T-helper 22 cell (primary cell): Measurements from ENCODE around the gene HEPACAM2.

Experiments
- DNase-seq: peaks from one replicate; pipeline ENCODE4 v3.0.0-alpha.2; 2020; ENCODE audit warnings: low read depth

HEPACAM2 gene

DNA sequence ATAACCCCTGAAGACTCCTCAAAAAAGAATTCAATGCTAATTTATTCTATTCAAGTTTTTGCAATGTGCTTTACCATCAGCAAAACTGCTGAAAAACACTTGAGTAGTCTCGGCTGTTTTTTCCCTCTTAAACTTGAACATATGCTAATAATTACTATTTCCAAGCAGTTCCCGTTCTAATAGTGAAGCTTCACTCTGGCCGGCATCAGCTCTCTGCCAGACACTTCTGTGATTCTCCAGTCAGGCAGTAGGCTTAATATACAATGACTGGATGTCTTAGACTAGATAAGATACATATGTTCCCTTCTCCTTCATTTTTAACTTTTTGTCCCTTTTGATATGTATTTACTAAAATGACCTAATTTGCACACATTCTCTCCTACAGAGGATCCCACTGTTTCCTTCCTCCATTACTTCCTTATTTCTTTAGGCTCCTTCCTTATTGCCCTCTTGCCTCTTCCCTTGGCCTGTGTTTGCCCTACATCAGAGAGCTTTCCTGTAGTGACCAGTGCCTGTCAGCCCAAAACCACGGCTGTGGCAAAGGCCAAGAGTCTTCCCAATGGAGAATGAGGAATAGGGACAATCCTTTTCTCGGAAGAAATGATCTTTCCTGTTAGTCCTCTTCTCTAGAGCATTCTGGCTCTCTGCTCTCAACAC is 23.5 kb downstream of the HEPACAM2 start:
- DNase-seq, result no peak

DNA sequence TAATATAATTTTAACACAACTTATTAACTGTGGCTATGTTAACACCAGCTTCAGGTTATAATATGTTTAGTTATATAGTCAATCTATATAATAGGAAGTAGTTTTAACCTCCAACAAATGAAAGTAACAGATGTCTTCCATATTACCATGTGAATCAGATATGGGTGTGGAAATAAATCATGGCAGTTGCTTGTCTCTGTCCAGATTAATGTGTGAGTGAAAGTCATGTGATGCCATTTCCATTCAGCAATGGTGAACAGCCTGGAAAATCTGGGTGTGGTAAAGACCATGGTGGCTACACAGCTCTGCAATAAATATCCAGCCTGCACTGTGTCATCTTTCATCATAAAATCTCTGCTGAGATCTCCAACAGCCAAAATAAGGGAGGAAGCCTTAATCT is 27.8 kb downstream of the HEPACAM2 start:
- no peak for DNase-seq

GRCh38 chr7:93196336-93196735 is 29.9 kb downstream of the HEPACAM2 start:
- no peak for DNase-seq

- no peak for DNase-seq
These were observed 31.9 kb downstream of the HEPACAM2 start for GRCh38 chr7:93194386-93194785.

- no peak for DNase-seq
These were observed 37.2 kb downstream of the HEPACAM2 start for GRCh38 chr7:93188870-93189634.

GRCh38 chr7:93185303-93186027 is 40.8 kb downstream of the HEPACAM2 start:
- DNase-seq, result no peak

GRCh38 chr7:93179173-93179572 is 47.1 kb downstream of the HEPACAM2 start:
- DNase-seq, result no peak

- no peak for DNase-seq
These were observed 48.1 kb downstream of the HEPACAM2 start for GRCh38 chr7:93178213-93178612.

- no peak for DNase-seq
These were observed 49.2 kb downstream of the HEPACAM2 start for GRCh38 chr7:93176992-93177580.

- no peak for DNase-seq
These were observed 51.0 kb downstream of the HEPACAM2 start for GRCh38 chr7:93175219-93175618.

DNA sequence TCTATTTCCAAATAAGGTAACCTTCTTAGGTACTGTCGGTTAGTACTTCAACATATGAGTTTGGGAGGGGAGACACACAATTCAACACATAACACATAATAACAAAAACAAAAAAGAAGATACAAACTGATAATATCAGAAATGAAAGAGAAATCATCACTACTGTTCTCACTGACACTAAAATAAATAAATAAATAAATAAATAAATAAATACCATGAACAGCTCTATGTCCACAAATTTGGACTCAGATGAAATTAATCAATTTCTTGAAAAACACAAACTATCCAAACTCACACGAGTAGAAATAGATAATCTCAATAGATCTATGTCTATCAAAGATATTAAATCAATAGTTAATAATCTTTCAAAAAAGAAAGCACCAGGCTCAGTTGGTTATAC is 53.6 kb downstream of the HEPACAM2 start:
- DNase-seq, result no peak

DNA sequence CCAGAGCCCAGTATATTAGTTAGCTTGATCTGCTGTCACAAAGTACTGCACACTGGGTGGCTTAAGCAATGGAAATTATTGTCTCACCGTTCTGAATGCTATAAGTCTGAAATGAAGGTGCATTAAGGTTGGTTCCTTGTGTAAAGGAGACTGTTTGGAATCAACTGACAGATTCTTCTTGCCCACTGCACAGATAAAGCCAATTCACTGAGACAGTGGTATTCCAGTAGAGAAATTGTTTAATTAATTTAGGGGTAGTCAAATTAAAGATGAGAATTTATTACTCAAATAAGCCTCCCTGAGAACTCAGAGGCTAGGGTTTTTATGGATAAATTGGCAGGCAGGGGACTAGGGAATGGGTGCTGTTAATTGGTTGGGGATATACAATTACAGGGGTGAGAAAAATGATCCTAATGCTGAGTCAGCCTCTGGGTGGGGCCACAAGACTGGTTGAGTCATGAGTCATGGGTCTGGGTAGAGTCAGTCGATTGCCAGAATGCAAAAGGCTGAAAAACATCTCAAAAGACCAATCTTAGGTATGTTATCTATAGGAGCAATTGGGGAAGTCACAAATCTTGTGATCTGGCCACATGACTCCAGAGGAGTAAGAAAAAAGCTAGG is 54.6 kb downstream of the HEPACAM2 start:
- no peak for DNase-seq

- no peak for DNase-seq
These were observed 60.8 kb downstream of the HEPACAM2 start for GRCh38 chr7:93165447-93165846.

DNA sequence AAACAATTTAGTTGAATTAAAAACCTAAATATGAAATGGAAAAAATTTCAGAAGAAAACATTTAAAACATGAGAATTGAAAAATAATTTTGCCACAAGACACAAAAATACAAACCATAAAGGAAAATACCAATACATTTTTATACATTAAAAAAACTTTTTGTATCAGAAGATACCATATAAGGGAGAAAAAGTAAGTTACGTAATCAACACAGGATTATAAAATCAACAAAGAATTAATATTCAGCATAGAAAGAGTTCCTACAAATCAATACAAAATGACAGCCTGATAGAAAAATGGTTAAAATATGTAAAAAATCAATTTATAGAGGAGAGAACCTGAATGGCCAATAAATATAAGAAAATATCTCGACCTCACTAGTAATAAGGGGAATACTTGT is 61.5 kb downstream of the HEPACAM2 start:
- DNase-seq, result no peak

DNA sequence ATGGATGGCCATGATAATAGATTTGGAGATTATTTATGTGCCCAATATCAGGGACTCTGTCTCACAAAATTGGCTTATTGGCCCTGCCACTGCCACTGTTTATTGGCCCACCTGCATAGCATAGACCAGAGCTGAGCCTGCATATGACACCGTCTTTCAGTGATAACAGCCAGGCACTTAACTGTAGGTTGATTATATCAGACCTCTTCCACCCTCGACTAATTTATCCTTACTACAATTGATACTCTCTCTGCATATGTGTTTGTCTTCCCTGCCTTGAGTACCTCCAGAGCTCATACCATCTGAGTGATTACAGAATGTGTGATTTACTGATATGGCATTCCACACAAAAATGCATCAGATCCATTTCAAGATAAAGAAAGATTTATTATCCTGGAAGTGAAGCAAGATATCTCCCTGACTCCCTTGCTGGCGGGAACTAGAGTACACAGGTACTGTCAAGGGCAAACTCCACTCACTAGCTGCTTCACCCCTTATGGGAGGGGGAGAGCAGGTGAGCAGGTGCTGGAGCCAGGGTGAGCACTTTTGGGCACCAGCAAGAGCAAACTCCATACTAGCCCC is 65.0 kb downstream of the HEPACAM2 start:
- no peak for DNase-seq

- DNase-seq, result no peak
These were observed 65.9 kb downstream of the HEPACAM2 start for GRCh38 chr7:93160410-93160809.

- DNase-seq, result no peak
These were observed 66.8 kb downstream of the HEPACAM2 start for GRCh38 chr7:93159490-93159889.

GRCh38 chr7:93156884-93157283 is 69.4 kb downstream of the HEPACAM2 start:
- no peak for DNase-seq

DNA sequence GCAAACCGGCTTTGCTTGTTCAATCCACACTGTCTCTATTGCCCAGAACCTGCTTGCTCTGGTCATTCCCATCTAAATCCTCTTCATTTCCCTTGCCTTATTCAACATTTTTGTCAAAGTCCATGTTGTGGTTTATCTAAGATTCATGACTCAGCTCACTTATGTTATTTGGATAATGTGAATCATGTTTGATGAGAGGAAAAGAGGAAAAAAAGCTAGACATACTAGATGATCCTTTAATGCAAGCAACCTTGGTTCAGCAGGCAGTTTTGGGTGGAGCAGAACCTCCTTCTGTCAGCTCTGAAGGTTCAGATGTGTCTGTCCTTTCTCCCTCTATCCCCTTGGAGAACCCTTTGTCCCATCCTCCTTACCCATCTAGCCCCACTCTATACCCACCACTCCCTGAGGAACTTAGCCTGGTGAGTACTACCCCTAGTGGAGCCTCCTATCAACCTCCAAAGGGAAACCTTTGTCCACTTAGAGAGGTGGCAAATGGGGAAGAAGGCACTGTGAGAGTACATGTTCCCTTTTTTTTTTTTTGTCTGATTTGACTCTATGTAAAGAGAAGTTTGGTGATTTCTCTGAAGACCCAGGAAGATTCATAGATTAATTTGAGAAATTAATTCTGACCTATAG is 76.0 kb downstream of the HEPACAM2 start:
- DNase-seq, result no peak

- DNase-seq, result no peak
These were observed 77.5 kb downstream of the HEPACAM2 start for GRCh38 chr7:93148727-93149126.

GRCh38 chr7:93148144-93148543 is 78.1 kb downstream of the HEPACAM2 start, which contains the start of gene SAMD9L:
SAMD9L (minus strand) TSS chr7:93148385; CDS start chr7:93135971, 12,414 bp downstream.
- no peak for DNase-seq
